Measurements from ENCODE around the gene C1orf226.

- no peak for TF ChIP-seq CTCF (IDR thresholded peaks at IDR 0.05 in 4 of 5, conservative IDR thresholded peaks at IDR 0.05 in 1 of 5)
- TF ChIP-seq POLR2A (IDR thresholded peaks at IDR 0.05), result no peak
Observed at GRCh38 chr1:162369571-162369970, 12.0 kb upstream of the C1orf226 start.

Measured in gastrocnemius medialis (tissue), 4 donors.